B cell (primary cell): ENCODE data around the gene CCL24. TPM values are rescaled to one million over a fixed set of nuclear protein-coding genes. Genes with fewer than 3 reads are reported as not detected.
"Not testable (repeated sequence)": the region's sequence is repeated elsewhere in the genome, so short reads cannot be mapped to it uniquely, and the experiment has no call there.

ENCODE experiments used
- ATAC-seq: fragments of 200-7000 bp; cut with Tn5 transposase; one replicate; pipeline ENCODE4 v1.10.0; 2021; ENCODE audit warnings: low read depth, mild to moderate bottlenecking, moderate number of reproducible peaks, moderate library complexity
- CTCF ChIA-PET: fragments of 350-600 bp; sonication (Branson Sonifier 250); formaldehyde crosslinking; loops from one replicate; lab custom pipeline; 2021; ENCODE audit warnings: antibody characterized with exemption, inconsistent platforms; lab: Charles Lee
- POLR2A ChIA-PET: fragments of 350-600 bp; sonication (Branson Sonifier 250); formaldehyde crosslinking; loops from one replicate; lab custom pipeline; 2021; ENCODE audit warnings: antibody characterized with exemption; lab: Charles Lee
- DNase-seq: peaks from one replicate; pipeline ENCODE4 v3.0.0; 2013
- H2AFZ ChIP-seq: 2 replicates; pipeline ENCODE4 v1.6.1; 2012; ENCODE audit warnings: mild to moderate bottlenecking, low read depth, low read length; ENCODE audit not compliant: insufficient read depth, poor library complexity, severe bottlenecking
- H3K27ac ChIP-seq, 2 donors: 1 replicate in 1 of 2; 2 replicates in 1 of 2; pipeline ENCODE4 v1.5.1; 2012 to 2013; ENCODE audit warnings: low read length in 2 of 2, mild to moderate bottlenecking in 2 of 2, moderate library complexity in 1 of 2
- H3K27me3 ChIP-seq, 4 experiments: fragments of 200-600 bp in 1 of 4; sonication (generic) in 1 of 4; replicated peaks in 1 of 4; 1 replicate in 2 of 4; 2 replicates in 2 of 4; pipeline versions ENCODE4 v1.6.1 to v1.7.0; 2013 to 2016; ENCODE audit warnings: low read length in 3 of 4, mild to moderate bottlenecking in 2 of 4, mixed read lengths in 1 of 4, moderate library complexity in 1 of 4; ENCODE audit not compliant: insufficient read depth in 4 of 4, control insufficient read depth in 3 of 4; ENCODE audit errors: control extremely low read depth in 1 of 4
- H3K36me3 ChIP-seq, 2 experiments: replicated peaks in 1 of 2; 1 replicate in 1 of 2; 2 replicates in 1 of 2; pipeline versions ENCODE4 v1.6.1 to v1.7.1; 2013; ENCODE audit warnings: low read length in 1 of 2; ENCODE audit not compliant: insufficient read depth in 2 of 2, control insufficient read depth in 1 of 2; ENCODE audit errors: control extremely low read depth in 1 of 2, extremely low read depth in 1 of 2
- H3K4me1 ChIP-seq, 2 donors: fragments of 200-600 bp in 1 of 2; sonication (generic) in 1 of 2; 1 replicate in 1 of 2; 2 replicates in 1 of 2; pipeline versions ENCODE4 v1.5.1 to v1.6.1; 2013 to 2017; ENCODE audit warnings: low read length in 2 of 2; ENCODE audit not compliant: control insufficient read depth in 2 of 2, insufficient read depth in 2 of 2
- H3K4me2 ChIP-seq: replicated peaks from 2 replicates; pipeline ENCODE3; 2012; ENCODE audit warnings: mild to moderate bottlenecking, low read depth, low read length; ENCODE audit not compliant: poor library complexity, severe bottlenecking
- H3K4me3 ChIP-seq, 5 experiments: fragments of 200-600 bp in 1 of 5; sonication (generic) in 1 of 5; 1 replicate in 3 of 5; 2 replicates in 2 of 5; pipeline versions ENCODE4 v1.5.1 to v1.7.0; 2011 to 2016; ENCODE audit warnings: low read length in 4 of 5, mild to moderate bottlenecking in 4 of 5, low read depth in 2 of 5, control low read depth in 1 of 5, moderate library complexity in 1 of 5; ENCODE audit not compliant: insufficient read depth in 1 of 5; ENCODE audit errors: control extremely low read depth in 1 of 5, extremely low read depth in 1 of 5
- H3K79me2 ChIP-seq: fragments of 200-600 bp; sonication (generic); one replicate; pipeline ENCODE4 v1.6.0; 2016; ENCODE audit warnings: low read length; ENCODE audit not compliant: control insufficient read depth, insufficient read depth
- H3K9ac ChIP-seq: fragments of 200-600 bp; sonication (generic); 2 replicates; pipeline ENCODE4 v1.6.1; 2017; ENCODE audit warnings: mild to moderate bottlenecking, low read length, moderate library complexity
- H3K9me3 ChIP-seq, 3 donors: one replicate each; pipeline versions ENCODE4 v1.6.1 to v1.7.1; 2013; ENCODE audit warnings: low read length in 2 of 3; ENCODE audit not compliant: control insufficient read depth in 2 of 3, insufficient read depth in 1 of 3; ENCODE audit errors: control extremely low read depth in 1 of 3
- H4K20me1 ChIP-seq: 2 replicates; pipeline ENCODE4 v1.6.0; 2012; ENCODE audit warnings: mild to moderate bottlenecking, low read length; ENCODE audit not compliant: insufficient read depth, control insufficient read depth, poor library complexity, severe bottlenecking
- H3K27ac Mint-ChIP-seq: one replicate; pipeline ENCODE4 v1.8.0; 2021; ENCODE audit warnings: mixed read lengths
- H3K27me3 Mint-ChIP-seq: one replicate; pipeline ENCODE4 v1.8.0; 2021; ENCODE audit warnings: mixed read lengths
- H3K4me1 Mint-ChIP-seq: one replicate; pipeline ENCODE4 v1.8.0; 2021; ENCODE audit warnings: mixed read lengths
- H3K4me3 Mint-ChIP-seq: one replicate; pipeline ENCODE4 v1.8.0; 2021; ENCODE audit warnings: mixed read lengths
- H3K9me3 Mint-ChIP-seq: one replicate; pipeline ENCODE4 v1.8.0; 2022; ENCODE audit warnings: mixed read lengths; ENCODE audit not compliant: insufficient read depth
- CTCF ChIP-seq: fragments of 200-600 bp; IDR thresholded peaks from one replicate; pipeline ENCODE4 v1.8.0; 2022; ENCODE audit warnings: antibody characterized with exemption, mild to moderate bottlenecking
- EZH2 ChIP-seq: IDR thresholded peaks from 2 replicates; pipeline ENCODE4 v1.6.1; 2012; ENCODE audit warnings: borderline replicate concordance, low read depth, mild to moderate bottlenecking, moderate library complexity, low read length; ENCODE audit not compliant: insufficient read depth, poor library complexity, severe bottlenecking
- WGBS: methylation state at CpG from one replicate; pipeline ENCODE4 v1.1.5; 2013; ENCODE audit warnings: missing lambda C conversion rate; ENCODE audit not compliant: insufficient coverage; 5-methylcytosine and 5-hydroxymethylcytosine counted together
- intact Hi-C: fragments of 100-400 bp; cut with micrococcal nuclease; formaldehyde crosslinking; loops from one replicate; pipeline ENCODE4 v1.10.0; 2022
- polyA plus RNA-seq: library from polyadenylated mRNA; depleted of rRNA; stranded (reverse); fragments of >200 nt; gene quantifications from 2 replicates; pipeline ENCODE4 v1.2.3, GENCODE V29; 2012
- total RNA-seq, 2 donors: library from RNA; stranded (reverse); fragments of 120-200 nt in 1 of 2; gene quantifications; 1 replicate in 1 of 2; 2 replicates in 1 of 2; pipeline versions ENCODE4 v1.2.3 to v1.2.4, GENCODE V29; 2013 to 2022

The CCL24 gene
- total and polyA plus RNA-seq, 2 donors (not counting 1 experiment from before 2014, with no cell fraction given), result not detected

- intact Hi-C loops, result no loop called here
- H4K20me1 ChIP-seq, result no peaks in the 10 kb centered on the region
- H3K27ac Mint-ChIP-seq, result no peak overlapping the region
Measured at GRCh38 chr7:75789361-75789924, 24.2 kb downstream of the CCL24 start.

GRCh38 chr7:75788154-75788847 lies 25.3 kb downstream of the CCL24 start:
- H3K27ac Mint-ChIP-seq, H3K4me2 ChIP-seq, H3K4me1 ChIP-seq, H3K4me3 ChIP-seq, H3K79me2 ChIP-seq, H3K36me3 ChIP-seq, POLR2A ChIA-PET, H3K27ac ChIP-seq, H3K9me3 ChIP-seq, H3K27me3 ChIP-seq, H2AFZ ChIP-seq, ATAC-seq, H3K4me1 Mint-ChIP-seq, H3K9me3 Mint-ChIP-seq, H3K4me3 Mint-ChIP-seq, intact Hi-C loops, H4K20me1 ChIP-seq, DNase-seq, H3K27me3 Mint-ChIP-seq, H3K9ac ChIP-seq: not testable (repeated sequence)
- 80% methylated on average over 9 of the region's 14 CpGs for WGBS
- CTCF ChIA-PET, result interaction anchor here (0.6 kb wide), 1 partner anchor 45 kb away, joined by 3 read pairs; no protein-coding TSS in a partner anchor

More at GRCh38 chr7:75789361-75789924, 24.2 kb downstream of the CCL24 start:
- ATAC-seq (no peak), DNase-seq (no peak)
- Mint-ChIP-seq H3K4me3 (no peak overlapping the region), H3K9me3 (no peaks in the 10 kb centered on the region), H3K4me1 (no peaks in the 10 kb centered on the region), H3K27me3 (peaks cover 4% of the 10 kb centered on the region)
- POLR2A ChIA-PET, result no interaction called here
- Histone ChIP-seq H3K4me2 (no peak overlapping the region), H3K4me1 (no peaks in the 10 kb centered on the region), H3K9me3 (no peaks in the 10 kb centered on the region), H3K9ac (no peak overlapping the region), H3K36me3 (no peaks in the 10 kb centered on the region), H2AFZ (no peak overlapping the region), H3K79me2 (no peaks in the 10 kb centered on the region), H3K27ac (no peak overlapping the region), H3K4me3 (no peak overlapping the region), H3K27me3 (peaks cover 0 to 2% (median 0%) of the 10 kb centered on the region in 4 experiments)
- CTCF ChIA-PET, result no interaction called here
- 100% methylated on average over 1 of the region's 3 CpGs for WGBS
- TF ChIP-seq EZH2, result no peak
- no peak for TF ChIP-seq CTCF

- intact Hi-C loops, CTCF ChIA-PET, H3K4me2 ChIP-seq, H3K4me3 ChIP-seq, H3K9me3 ChIP-seq, H3K4me1 ChIP-seq, H3K4me3 Mint-ChIP-seq, H3K36me3 ChIP-seq, H3K9ac ChIP-seq, H4K20me1 ChIP-seq, DNase-seq, H3K27me3 ChIP-seq, H3K4me1 Mint-ChIP-seq, H3K27ac Mint-ChIP-seq, H2AFZ ChIP-seq, POLR2A ChIA-PET, H3K9me3 Mint-ChIP-seq, ATAC-seq, H3K27ac ChIP-seq, H3K79me2 ChIP-seq: not testable (repeated sequence)
- H3K27me3 Mint-ChIP-seq, result peaks cover 29% of the 10 kb centered on the region
- no CpG with 5 or more reads among the region's 5 CpGs for WGBS
Measured at GRCh38 chr7:75783058-75783457, 30.5 kb downstream of the CCL24 start.
